ENCODE data around the gene MXI1.

- TF ChIP-seq CTCF (IDR thresholded peaks at IDR 0.05) (no peak), ZNF423 (CRISPR knock-in tag; IDR thresholded peaks at IDR 0.05) (no peak), STAT6 (CRISPR knock-in tag; conservative IDR thresholded peaks at IDR 0.05; ENCODE audit: low read depth) (no peak), ZNF232 (CRISPR knock-in tag; IDR thresholded peaks at IDR 0.05) (no peak), CREB1 (CRISPR knock-in tag; IDR thresholded peaks at IDR 0.05) (no peak), SP1 (CRISPR knock-in tag; conservative IDR thresholded peaks at IDR 0.05) (no peak), MLX (CRISPR knock-in tag; IDR thresholded peaks at IDR 0.05) (no peak), IRF2 (CRISPR knock-in tag; IDR thresholded peaks at IDR 0.05; ENCODE audit: borderline replicate concordance, low read depth) (no peak), MAX (CRISPR knock-in tag; IDR thresholded peaks at IDR 0.05) (no peak), ELF4 (CRISPR knock-in tag; IDR thresholded peaks at IDR 0.05; ENCODE audit: low read depth) (no peak), ZNF219 (CRISPR knock-in tag; IDR thresholded peaks at IDR 0.05; ENCODE audit: borderline replicate concordance) (no peak)
Observed at GRCh38 chr10:110303681-110304080, 96.3 kb downstream of the MXI1 start.

Measured in WTC11 (cell line).